ENCODE data around the gene MXRA8.

GRCh38 chr1:1320666-1321448, 37.5 kb downstream of the MXRA8 start:
- TF ChIP-seq CTCF (IDR thresholded peaks at IDR 0.05) (no peak), POLR2A (IDR thresholded peaks at IDR 0.05) (no peak)

All from vagina (tissue), 2 donors.